GM18909 (cell line): ENCODE measurements around the gene ZNF367.
A peak's percentile ranks its signal among the peaks of the same experiment; 100 is the strongest.

ENCODE experiments used
- ATAC-seq: cut with Tn5 transposase; IDR thresholded peaks from one replicate; pipeline ENCODE4 v1.9.1; 2021; ENCODE audit warnings: mild to moderate bottlenecking; ENCODE audit not compliant: unreplicated experiment, poor library complexity

Gene ZNF367

DNA sequence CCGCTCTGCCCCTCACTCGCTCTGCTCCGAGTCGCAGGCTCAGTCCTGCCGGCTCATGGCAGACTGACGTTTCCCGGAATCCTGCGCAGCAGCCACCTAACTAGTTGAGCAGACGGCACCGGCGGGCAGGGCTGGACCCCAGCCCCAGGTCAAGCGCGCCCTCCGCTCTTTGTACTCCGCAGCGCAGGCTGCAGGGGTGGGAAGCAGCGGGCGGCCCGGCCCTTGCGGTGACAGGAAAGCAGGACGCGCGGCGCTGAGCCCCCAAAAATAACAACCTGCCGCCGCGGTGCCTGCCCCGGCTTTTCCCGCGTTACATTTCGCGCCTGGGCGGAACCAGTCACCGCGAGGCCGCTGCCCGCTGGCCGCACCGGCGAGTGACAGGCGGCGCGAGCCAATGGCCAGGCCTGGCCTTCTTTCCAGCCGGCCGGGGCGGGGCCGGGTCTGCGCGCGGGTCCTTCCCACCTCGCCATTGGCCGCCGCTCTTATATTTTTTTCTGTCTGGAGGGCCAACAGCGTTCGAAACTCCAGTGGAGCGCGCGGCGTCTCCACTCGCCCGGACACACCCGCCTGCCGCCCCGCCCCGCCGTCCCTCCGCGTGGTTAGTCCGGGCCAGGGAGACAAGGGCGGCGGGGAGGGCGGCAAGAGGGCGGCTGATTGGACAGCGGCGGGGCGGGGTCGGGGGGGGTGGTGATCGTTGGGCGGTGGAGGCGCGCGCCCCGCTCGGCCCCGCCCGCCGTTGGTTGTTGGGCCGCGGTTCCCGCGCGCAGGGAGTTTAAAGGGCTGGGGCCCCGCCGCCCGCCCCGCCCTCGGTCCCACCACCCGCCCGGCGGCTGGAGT is at the start of gene ZNF367:
Gene ZNF367 (minus strand): TSS at position 288 of the 837 bp plus-strand sequence. CDS start 338 bp downstream, outside the sequence.
- peak; percentile 70 for ATAC-seq

DNA sequence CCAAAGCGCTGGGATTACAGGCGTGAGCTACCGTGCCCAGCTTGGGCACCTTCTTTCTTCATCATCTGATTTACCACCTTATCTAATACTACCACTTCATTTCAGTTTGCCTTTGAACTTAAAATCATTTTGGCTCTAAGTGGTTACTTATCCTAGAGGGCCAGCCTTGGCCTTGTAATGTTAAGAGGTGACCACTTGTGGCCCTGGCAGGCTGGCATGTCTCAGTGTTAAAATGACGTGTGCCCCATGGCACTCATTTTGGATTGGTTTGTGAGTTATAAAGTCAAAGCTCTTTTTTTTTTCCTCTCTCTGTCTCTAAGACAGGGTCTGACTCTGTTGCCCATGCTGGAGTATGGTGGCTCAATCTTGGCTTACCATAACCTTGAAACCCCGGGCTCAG is 49.6 kb upstream of the ZNF367 start:
- no peak for ATAC-seq

DNA sequence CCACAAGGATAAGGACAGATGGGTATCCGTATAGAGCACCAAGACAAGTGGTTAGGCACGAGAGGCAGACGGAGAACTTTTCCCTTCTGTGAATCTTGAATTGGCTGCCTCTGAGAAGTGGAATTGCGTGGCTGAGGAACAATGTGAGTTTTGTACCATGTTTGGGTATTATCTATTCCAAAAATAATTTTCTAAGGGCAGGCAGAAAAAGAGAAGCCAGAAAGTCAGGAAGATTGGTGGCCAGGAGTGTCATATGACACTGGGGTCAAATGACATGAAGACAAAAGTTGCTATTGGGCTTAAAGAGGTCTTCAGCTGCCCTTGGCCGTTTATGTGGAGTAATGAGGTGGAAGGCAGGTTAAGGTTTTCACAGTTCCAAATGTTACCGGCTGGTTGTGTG is 46.3 kb upstream of the ZNF367 start:
- ATAC-seq, result no peak

DNA sequence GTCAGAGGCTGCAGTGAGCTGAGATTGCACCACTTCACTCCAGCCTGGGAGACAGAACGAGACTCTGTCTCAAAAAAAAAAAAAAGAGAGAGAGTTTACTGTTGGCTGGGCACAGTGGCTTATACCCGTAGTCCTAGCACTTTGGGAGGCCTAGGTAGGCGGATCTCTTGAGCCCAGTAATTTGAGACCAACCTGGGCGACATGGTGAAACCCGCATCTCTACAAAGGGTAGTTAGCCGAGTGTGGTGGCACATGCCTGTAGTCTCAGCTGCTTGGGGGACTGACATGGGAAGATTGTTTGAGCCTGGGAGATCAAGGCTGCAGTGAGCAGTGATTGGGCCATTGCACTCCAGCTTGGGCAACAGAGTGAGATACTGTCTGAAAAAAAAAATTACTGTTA is 44.4 kb upstream of the ZNF367 start:
- no peak for ATAC-seq

DNA sequence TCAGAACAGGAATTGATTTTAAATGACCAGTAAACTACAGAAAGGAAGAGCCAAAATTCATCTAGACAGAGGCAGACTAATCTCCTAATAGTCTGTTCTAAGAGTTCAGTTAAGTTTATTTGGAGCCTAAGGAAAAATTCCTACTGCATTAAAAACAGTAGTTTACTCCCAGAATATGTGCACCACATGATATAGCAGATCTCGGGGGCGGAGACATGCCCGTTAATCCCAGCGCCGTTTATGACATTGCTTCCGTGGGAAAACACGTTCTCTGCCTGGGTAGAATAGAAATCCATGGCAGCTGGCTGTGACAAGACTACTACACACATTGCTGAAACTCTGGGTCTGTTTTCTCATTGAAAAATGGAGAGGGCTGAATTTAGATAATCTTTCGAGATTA is 43.2 kb upstream of the ZNF367 start:
- ATAC-seq, result no peak

DNA sequence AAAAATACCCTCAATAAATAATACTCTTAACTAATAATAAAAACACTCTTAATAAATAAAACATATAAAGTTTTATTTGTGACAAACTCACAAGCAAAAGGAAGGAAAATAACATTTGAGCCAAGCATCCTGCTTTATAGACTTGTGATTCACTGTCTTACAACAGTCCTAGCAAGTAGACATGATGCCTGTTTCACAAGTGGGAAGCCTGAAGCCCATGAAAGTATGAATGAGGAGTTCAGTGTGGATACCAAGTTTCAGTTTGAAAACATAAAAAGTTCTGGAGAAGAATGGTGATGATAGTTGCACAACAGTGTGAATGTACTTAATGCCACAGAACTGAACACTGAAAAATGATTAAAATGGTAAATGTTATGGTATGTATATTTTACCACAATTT is 42.7 kb upstream of the ZNF367 start:
- no peak for ATAC-seq

DNA sequence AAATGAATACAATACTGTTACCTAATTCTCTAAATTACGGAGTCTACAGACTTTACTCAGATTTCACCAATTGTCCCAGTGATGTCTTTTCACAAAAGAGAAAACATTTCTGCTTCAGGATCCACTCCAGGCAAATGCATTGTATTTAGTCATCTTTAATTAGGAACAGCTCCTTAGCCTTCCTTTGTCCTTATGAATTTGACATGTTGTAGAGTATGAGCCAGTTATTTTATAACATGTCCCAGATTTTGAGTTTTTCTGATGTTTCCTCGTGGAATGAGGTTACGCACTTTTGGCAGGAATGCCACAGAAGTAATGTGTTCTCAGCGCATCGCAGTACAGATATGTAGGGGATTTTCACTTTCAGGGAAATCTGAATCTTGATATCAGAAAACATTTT is 42.3 kb upstream of the ZNF367 start:
- ATAC-seq, result no peak

DNA sequence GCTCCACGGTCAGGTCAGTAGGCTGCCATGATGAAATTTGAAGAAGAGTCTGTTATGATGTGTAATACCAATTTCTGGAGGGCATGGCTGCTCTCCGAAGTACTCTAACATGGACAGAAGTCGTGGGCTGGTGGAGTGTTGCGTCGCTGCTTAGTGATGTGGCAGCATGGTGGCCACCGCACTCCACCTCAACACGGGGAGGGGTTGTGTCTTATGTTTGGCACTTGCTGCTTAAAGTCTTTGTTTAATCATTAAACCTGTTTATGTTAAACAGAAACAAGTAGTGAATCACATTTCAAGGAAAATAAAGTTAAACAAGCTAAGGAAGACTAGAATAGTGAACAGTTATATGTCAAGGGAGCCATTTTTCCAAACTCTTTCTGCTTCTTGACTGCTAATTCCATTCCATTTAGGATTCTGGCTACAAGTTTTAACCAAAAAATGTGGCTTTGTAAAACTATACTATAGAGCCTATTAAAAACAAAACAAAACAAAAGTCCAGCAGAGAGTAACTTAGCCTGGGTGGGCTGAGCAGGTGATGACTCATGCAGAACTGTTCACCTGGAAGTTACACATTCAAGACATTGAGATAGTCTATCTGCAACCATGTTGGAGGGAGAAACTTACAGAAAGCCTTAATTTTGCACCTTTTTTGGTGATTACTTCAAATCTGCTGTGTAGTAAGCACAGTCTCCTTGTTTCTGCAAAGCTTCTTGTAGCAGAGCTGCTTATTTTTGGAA is 41.3 kb upstream of the ZNF367 start:
- no peak for ATAC-seq

DNA sequence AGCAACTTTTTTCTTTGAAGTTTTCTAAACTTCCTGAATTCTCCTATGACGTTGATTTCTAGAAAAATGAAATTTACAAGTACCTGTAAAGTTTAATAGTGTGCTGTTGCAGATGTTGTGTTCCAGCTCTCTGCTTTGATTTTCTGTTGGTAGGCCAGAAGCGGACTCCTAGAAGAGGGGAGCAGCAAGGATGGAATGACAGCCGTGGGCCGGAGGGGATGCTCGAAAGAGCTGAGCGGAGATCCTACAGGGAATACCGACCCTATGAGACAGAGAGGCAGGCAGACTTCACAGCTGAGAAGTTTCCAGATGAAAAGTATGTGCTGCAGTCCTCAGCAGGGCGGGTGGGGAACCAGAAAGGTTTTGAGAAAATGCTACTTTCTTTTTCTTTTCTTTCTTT is 40.1 kb upstream of the ZNF367 start:
- no peak for ATAC-seq

DNA sequence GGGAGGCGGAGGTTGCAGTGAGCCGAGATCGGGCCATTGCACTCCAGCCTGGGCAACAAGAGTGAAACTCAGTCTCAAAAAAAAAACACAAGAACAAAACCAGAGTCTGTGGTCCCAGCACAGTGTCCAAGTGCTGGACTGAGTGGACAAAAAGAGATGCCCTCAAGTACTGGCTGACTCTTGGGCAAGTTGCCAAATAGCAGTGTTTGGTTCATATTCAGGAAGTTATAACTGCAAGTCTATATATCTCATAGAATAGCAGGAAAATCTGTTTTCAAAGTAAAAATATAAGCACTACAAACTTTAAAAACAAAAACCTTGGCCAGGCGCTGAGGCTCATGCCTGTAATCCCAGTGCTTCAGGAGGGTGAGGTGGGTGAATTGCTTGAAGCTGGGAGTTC is 39.1 kb upstream of the ZNF367 start:
- no peak for ATAC-seq

DNA sequence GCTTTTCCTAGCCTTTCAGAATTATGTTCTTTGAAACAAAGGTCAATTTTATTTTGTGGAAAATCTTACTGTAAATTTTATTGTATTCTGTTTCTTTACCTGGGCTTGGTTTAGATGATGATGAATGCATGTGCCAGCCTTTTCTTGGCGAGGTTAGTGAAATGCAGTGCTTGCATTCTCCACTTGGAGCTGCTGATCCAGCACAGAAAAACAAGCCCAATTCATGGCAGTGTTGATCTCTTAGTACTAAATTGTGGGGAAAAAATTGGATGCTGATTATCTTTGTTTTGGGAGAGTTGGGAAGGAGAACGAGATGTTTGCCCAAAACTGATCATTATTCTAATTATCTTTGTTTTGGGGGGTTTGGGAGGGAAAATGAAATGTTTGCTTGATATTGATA is 35.5 kb upstream of the ZNF367 start:
- no peak for ATAC-seq

DNA sequence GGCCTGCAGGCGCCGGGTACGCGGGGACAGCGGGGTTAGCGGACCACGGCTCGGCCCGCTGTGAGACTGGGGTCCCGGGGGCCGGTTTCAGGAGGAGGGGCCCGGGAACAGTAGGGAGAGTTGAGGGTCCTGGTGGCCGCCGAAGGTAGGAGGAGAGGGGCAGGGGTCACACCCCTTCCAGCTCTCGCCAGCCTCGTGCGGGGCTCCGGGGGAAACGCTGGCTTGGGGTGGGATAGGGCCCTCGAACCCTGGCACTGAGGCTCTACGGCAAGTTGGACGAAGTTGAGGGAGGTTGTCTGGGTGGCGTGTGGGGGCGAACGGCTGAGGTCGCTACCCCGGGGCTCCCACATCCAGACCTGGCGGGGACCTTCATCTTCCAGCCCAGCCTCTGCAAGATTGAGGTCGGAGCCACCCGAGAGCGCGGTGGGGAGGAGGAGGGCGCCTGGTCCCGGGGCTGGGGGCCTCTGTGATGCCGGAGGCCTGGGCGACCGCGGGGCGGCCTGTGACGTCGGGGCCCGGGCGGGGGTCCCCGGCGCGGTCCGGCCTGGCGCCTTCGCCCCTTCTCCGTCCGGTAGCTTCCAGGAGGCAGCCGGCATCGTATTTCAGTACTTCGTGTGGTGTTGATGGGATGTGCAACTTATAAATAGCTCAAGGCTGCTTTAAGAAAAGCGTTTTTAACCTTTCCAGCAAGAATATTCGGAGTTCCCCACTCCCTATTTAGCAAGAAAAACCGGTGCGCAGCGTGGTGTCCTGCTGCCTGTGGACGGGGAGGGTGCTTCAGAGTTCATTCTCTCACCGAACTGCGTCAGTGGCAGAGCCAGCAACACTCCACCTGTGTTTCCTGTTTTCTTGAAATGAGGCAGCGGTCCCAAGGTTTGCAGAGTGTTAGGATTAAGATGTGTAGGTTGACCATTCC is 32.7 kb upstream of the ZNF367 start:
- ATAC-seq, result peak; percentile 2

DNA sequence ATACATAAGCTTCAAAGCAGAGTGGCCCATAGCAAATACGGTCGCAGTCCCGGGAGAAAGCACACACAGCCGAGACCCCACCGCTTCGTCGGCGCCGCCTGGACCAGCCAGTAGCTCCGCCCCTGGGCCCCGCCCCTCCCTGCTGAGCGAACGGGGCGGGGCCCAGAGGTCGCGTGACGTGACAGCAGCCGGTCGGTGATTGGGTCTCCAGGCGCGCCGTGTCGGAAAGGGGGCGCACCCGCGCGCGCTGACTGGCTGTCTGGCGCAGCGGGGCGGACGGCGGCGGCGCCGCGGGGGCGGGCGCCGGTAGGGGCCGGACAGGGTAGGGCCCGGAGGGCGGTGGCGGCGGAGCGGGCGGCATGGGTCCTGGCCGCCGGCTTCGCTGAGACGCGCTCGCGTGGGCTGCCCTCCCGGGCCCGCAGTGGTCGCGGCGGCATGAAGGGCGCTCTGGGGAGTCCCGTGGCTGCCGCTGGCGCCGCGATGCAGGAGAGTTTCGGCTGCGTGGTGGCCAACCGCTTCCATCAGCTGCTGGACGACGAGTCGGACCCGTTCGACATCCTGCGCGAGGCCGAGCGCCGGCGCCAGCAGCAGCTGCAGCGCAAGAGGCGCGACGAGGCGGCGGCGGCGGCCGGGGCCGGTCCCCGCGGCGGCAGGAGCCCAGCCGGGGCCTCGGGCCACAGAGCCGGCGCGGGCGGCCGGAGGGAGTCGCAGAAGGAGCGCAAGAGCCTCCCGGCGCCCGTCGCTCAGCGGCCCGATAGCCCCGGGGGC is 31.9 kb upstream of the ZNF367 start, which contains the start of gene HABP4:
Gene HABP4 (plus strand): TSS at position 325 of the 768 bp plus-strand sequence. CDS start 111 bp downstream, at position 436.
- ATAC-seq, result peak; percentile 96

DNA sequence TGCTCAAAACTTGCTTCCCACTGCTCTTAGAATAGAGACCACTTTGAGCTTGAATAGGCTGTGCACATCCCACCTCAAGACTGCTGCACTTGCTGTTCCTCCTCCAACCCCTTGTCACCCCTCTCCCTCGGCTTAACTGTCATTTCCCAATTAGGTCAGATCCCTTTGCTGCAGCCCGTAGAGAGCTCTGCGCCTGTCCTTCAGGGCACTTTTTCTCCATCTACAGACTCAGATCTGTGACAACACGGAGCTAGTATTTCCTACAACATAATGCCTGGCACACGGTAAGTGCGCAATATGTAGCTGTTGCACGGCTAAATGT is 31.3 kb upstream of the ZNF367 start:
- ATAC-seq, result peak; percentile 22

DNA sequence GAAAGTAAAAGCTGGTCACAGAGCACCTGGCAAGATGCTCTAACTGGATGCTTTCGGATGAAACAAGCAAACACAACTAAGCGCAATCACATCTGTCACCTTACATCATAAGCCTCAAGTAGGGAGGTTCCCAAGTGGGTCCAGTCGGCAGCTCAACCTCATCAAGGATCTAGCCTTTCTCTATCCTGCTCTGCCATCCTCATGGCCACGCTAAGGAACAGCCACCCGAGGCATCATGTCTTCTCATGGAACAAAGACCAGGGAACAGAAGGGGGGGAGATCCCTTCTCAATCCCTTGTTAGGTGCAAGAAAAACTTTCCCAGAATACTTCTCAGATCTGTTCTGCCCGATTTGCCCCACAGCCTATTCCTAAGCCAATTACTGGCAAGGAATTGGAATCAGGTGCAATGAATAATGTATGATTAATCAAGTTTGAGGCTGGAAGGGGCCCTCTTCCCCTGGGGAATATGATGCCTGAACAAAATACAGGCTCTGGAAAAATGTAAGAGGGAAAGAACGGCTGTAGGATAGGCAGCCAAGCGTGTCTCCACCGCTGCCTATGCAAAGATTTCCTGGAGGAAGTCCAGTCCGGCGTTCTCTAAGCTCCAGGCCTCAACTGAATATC is 30.5 kb upstream of the ZNF367 start:
- ATAC-seq, result no peak

DNA sequence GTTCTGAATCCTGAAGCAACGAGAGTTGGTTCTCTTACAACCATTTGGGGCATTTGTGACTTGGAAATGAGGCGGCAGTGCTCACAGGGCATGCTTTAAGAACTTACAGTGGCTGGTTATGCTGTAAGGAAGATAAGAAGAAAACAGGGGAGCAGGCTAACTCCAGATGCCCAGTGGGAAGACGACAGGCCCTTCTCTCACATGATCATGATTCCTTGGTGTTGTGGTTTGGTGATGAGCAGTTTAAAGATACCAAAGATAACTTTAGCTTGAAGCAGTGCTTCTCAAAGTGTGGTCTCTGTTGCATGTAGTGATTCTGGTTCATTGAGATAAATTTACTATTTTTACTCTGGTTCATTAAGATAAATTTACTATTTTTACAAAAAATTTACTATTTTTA is 29.2 kb upstream of the ZNF367 start:
- ATAC-seq, result no peak

DNA sequence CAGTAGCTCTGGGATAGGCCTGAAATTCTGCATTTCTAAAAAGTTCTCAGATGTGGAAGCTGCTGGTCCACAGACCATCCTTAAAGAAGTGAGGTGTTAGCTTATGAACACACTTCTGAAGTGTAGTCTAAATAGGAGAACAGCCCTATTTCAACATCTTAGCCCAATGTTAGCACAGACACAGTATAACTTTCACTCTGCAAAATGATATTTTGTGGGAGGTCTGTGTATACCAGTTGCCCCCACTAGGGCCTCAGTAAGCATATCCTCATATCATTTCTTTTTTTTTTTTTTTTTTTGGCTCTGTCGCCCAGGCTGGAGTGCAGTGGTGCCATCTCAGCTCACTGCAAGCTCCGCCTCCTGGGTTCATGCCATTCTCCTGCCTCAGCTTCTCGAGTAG is 24.3 kb upstream of the ZNF367 start:
- ATAC-seq, result no peak

DNA sequence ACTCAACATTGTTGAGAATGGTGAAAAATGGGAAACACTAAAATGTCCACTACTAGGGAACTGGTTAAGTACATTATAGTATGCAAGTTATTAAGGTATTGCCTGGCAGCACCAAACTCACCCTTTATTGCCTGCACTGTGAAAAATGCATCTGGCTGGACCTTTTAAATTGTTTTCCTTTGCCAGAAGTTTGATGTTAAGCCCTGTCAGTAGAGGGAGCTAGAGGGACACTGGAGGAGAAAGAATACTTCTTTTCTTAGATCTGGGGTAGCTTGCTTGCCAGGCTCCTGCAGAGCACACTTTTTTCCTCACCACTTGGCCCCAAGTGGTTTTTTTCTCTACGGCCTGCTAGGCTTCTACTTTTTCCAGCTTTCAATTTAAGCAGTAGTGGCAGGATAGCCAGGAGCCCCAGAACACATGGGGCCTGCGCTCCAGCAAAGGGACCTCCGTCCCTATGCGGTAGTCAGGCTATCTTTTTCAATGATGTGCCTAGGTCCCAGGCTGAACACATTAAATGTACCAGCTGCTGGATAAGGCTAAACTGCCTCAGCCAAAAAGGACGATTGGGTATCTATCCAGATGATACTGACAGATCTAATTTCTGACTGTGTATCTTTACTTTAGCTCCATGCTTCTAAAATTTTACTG is 23.8 kb upstream of the ZNF367 start:
- ATAC-seq, result no peak

DNA sequence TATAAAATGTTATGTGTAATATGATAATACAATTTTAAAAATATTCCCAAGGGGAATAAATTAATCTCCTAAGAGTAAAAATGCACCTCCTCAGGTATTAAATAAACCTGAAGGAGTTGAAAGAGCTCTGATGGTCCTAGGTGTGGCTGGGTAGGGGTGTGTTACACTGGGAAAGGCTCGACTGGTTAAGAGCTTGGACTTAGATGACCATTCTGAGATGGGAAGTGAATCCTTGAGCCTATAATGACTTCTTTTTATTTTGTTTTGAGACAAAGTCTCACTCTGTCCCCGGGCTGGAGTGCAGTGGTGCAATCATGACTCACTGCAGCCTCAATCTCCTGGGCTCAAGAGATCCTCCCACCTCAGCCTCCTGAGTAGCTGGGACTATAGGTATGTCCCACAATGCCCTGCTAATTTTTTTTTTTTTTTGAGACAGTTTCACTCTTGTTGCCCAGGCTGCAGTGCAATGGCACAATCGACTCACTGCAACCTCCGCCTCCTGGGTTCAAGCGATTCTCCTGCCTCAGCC is 22.6 kb upstream of the ZNF367 start:
- ATAC-seq, result no peak
